ENCODE measurements around the gene FLNB. TPM values are rescaled to one million over a fixed set of nuclear protein-coding genes. Genes with fewer than 3 reads are reported as not detected.

FLNB gene
- total and polyA plus RNA-seq, 2 of the 13 experiments (the other 11 are each of a cell fraction or from before 2014, with no cell fraction given) = 106 to 130 TPM

GRCh38 chr3:58008141-58009025 lies at the start of gene FLNB (continued):
- TF ChIP-seq AKNA (CRISPR knock-in tag; IDR thresholded peaks at IDR 0.05; ENCODE audit: borderline replicate concordance) (no peak), ZNF20 (CRISPR knock-in tag; IDR thresholded peaks at IDR 0.05) (no peak; the same call in 1 of the 2 replicates), KLF12 (CRISPR knock-in tag; IDR thresholded peaks at IDR 0.05; ENCODE audit: borderline replicate concordance) (peak; percentile 84; the same call in 1 of the 2 replicates), ZNF317 (CRISPR knock-in tag; IDR thresholded peaks at IDR 0.05) (0 out of 2 replicates have a peak, but pooled peaks have one; percentile 58), ZSCAN29 (CRISPR knock-in tag; conservative IDR thresholded peaks at IDR 0.05) (no peak), ZMAT5 (CRISPR knock-in tag; IDR thresholded peaks at IDR 0.05; ENCODE audit: borderline replicate concordance, low read depth) (no peak), GATAD1 (CRISPR knock-in tag; IDR thresholded peaks at IDR 0.05) (no peak; the same call in 1 of the 2 replicates), TOPORS (CRISPR knock-in tag; IDR thresholded peaks at IDR 0.05) (peak; percentile 83), ZNF30 (CRISPR knock-in tag; IDR thresholded peaks at IDR 0.05) (no peak; the same call in none of the 2 replicates), ZNF564 (CRISPR knock-in tag; IDR thresholded peaks at IDR 0.05) (peak; percentile 75; the same call in 1 of the 2 replicates), NONO (IDR thresholded peaks at IDR 0.05) (no peak), NONO (CRISPR knock-in tag; conservative IDR thresholded peaks at IDR 0.05) (peak; percentile 83), ZFP41 (CRISPR knock-in tag; IDR thresholded peaks at IDR 0.05; ENCODE audit: borderline replicate concordance) (peak; percentile 91; the same call in 1 of the 2 replicates), KDM2A (CRISPR knock-in tag; IDR thresholded peaks at IDR 0.05; ENCODE audit: borderline replicate concordance, low read depth) (peak; percentile 72; the same call in 1 of the 2 replicates), ZBTB21 (CRISPR knock-in tag; IDR thresholded peaks at IDR 0.05) (no peak), PAF1 (CRISPR knock-in tag; IDR thresholded peaks at IDR 0.05) (no peak), ZNF597 (CRISPR knock-in tag; IDR thresholded peaks at IDR 0.05) (no peak), ZKSCAN5 (CRISPR knock-in tag; IDR thresholded peaks at IDR 0.05) (no peak)
